DND-41 (cell line): Measurements from ENCODE around the gene KRT1.

Experiments
- EZH2 ChIP-seq: IDR thresholded peaks from 3 replicates; pipeline ENCODE4 v1.6.1; 2012; ENCODE audit warnings: borderline replicate concordance, low read depth, mild to moderate bottlenecking, moderate library complexity, low read length, inconsistent platforms; ENCODE audit not compliant: severe bottlenecking
- TF ChIP-seq, protein P1 (sequence below): IDR thresholded peaks from 2 replicates; pipeline ENCODE4 v1.5.1; 2012; ENCODE audit warnings: borderline replicate concordance, low read length, moderate library complexity, mild to moderate bottlenecking; ENCODE audit not compliant: poor library complexity, severe bottlenecking; ENCODE audit errors: extremely low read depth

DNA sequence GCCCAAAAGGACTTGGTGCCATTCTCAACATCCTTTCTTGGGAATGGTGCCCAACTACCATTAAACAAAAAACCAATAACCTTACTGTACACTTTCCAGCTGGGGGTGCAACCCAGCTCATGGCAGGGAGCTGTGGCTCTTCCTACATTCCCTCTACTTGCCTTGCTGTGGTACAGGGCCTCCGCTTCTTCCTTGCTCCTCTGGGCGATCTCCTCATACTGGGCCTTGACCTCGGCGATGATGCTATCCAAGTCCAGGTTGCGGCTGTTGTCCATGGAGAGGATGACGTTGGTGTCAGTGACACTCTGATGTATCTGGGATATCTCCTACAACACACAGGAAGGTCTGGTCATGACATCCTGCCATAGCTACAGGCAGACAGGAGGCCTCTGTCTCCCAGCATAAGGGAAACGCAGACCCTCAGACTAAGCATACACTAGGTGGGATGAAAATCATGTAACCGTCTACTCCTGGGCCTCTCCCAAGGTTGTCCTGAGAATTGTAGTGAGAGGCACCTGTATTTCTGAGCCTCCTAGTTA, 32.1 kb downstream of the KRT1 start:
- TF ChIP-seq, protein P1, sequence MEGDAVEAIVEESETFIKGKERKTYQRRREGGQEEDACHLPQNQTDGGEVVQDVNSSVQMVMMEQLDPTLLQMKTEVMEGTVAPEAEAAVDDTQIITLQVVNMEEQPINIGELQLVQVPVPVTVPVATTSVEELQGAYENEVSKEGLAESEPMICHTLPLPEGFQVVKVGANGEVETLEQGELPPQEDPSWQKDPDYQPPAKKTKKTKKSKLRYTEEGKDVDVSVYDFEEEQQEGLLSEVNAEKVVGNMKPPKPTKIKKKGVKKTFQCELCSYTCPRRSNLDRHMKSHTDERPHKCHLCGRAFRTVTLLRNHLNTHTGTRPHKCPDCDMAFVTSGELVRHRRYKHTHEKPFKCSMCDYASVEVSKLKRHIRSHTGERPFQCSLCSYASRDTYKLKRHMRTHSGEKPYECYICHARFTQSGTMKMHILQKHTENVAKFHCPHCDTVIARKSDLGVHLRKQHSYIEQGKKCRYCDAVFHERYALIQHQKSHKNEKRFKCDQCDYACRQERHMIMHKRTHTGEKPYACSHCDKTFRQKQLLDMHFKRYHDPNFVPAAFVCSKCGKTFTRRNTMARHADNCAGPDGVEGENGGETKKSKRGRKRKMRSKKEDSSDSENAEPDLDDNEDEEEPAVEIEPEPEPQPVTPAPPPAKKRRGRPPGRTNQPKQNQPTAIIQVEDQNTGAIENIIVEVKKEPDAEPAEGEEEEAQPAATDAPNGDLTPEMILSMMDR: no peak
- no peak for TF ChIP-seq EZH2
